Measurements from ENCODE around the gene COL23A1. TPM values are rescaled to one million over a fixed set of nuclear protein-coding genes. Genes with fewer than 3 reads are reported as not detected.
"Not testable (repeated sequence)": the region's sequence is repeated elsewhere in the genome, so short reads cannot be mapped to it uniquely, and the experiment has no call there.

The COL23A1 gene
- total RNA-seq, 1 experiment from 2014 or later = not detected

DNA sequence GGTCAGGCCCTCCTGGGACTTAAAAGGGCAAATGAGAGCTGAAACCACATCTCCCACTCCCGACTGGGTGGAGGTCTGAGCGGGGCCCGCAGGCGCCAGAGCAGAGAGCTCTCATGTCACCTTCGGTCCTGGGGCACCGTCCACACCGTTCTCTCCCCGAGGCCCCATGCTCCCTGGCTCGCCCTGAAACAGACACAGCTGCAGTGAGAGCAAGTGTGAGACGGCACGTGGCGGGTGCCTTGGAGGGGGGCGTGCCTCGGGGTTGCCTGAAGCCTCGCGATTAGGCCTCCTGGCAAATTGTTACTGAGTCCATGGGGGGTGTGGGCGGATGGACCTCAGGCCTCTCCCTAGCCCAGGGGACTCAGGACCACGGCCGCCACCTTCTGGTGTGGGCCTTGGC lies 333.4 kb downstream of the COL23A1 start:
- CTCF ChIA-PET = no interaction called here
- Mint-ChIP-seq H3K4me1 (ENCODE audit: low read depth, unreplicated experiment) (no peaks in the 10 kb centered on the region), H3K36me3 (ENCODE audit: insufficient read depth, unreplicated experiment) (no peaks in the 10 kb centered on the region), H3K4me3 (ENCODE audit: low read depth, unreplicated experiment) (no peak overlapping the region), H3K27ac (ENCODE audit: unreplicated experiment) (no peak overlapping the region), H3K9me3 (ENCODE audit: low read depth, unreplicated experiment) (no peaks in the 10 kb centered on the region), H3K27me3 (ENCODE audit: unreplicated experiment) (peaks cover 52% of the 10 kb centered on the region)
- no TSS peak for BruUV-seq (replicated peaks)
- intact Hi-C loops (cut with micrococcal nuclease; ENCODE audit: unreplicated experiment) = no loop called here
- TF ChIP-seq, protein P1, sequence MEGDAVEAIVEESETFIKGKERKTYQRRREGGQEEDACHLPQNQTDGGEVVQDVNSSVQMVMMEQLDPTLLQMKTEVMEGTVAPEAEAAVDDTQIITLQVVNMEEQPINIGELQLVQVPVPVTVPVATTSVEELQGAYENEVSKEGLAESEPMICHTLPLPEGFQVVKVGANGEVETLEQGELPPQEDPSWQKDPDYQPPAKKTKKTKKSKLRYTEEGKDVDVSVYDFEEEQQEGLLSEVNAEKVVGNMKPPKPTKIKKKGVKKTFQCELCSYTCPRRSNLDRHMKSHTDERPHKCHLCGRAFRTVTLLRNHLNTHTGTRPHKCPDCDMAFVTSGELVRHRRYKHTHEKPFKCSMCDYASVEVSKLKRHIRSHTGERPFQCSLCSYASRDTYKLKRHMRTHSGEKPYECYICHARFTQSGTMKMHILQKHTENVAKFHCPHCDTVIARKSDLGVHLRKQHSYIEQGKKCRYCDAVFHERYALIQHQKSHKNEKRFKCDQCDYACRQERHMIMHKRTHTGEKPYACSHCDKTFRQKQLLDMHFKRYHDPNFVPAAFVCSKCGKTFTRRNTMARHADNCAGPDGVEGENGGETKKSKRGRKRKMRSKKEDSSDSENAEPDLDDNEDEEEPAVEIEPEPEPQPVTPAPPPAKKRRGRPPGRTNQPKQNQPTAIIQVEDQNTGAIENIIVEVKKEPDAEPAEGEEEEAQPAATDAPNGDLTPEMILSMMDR (IDR thresholded peaks at IDR 0.05; ENCODE audit: unreplicated experiment) = no peak
- no peak for DNase-seq

DNA sequence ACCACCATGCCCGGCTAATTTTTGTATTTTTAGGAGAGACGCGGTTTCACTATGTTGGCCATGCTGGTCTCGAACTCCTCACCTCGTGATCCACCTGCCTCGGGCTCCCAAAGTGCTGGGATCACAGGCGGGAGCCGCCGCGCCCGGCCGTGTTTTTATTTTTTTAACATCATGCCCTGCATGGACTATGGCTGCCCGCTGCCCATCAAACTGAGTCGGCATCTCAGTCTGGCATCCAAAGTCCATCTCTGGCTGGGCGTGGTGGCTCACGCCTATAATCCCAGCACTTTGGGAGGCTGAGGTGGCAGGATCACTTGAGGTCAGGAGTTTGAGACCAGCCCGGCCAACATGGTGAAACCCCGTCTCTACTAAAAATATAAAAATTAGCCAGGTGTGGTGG lies 336.6 kb downstream of the COL23A1 start:
- H3K27me3 Mint-ChIP-seq (ENCODE audit: unreplicated experiment) = peaks cover 34% of the 10 kb centered on the region
- H3K27ac Mint-ChIP-seq (ENCODE audit: unreplicated experiment); DNase-seq; intact Hi-C loops (cut with micrococcal nuclease; ENCODE audit: unreplicated experiment); BruUV-seq (replicated peaks); H3K4me1 Mint-ChIP-seq (ENCODE audit: low read depth, unreplicated experiment); CTCF ChIA-PET; H3K36me3 Mint-ChIP-seq (ENCODE audit: insufficient read depth, unreplicated experiment); H3K9me3 Mint-ChIP-seq (ENCODE audit: low read depth, unreplicated experiment); H3K4me3 Mint-ChIP-seq (ENCODE audit: low read depth, unreplicated experiment): not testable (repeated sequence)

DNA sequence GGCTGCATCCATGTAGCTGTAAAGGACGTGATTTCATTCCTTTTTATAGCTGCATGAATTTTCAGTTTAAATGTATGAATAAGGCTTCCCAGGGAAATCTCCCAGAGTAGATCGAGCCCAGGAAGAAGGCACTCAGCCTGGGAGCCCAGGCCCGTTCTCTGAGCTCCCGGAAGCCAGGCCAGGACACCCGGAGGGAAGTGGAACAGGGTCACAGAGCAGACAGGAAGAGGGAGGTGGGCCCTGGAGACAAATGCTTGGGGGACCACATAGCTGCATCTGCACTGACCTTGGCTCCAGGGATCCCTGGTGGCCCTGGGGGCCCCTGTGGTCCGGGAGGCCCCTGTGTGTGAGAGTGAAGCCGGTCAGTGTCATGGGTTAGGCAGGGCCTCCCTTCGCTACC lies 337.9 kb downstream of the COL23A1 start:
- TF ChIP-seq, protein P1 (IDR thresholded peaks at IDR 0.05; ENCODE audit: unreplicated experiment) = no peak
- Mint-ChIP-seq H3K36me3 (ENCODE audit: insufficient read depth, unreplicated experiment) (no peaks in the 10 kb centered on the region), H3K27ac (ENCODE audit: unreplicated experiment) (no peak overlapping the region), H3K27me3 (ENCODE audit: unreplicated experiment) (peaks cover 34% of the 10 kb centered on the region), H3K4me1 (ENCODE audit: low read depth, unreplicated experiment) (no peaks in the 10 kb centered on the region), H3K9me3 (ENCODE audit: low read depth, unreplicated experiment) (no peaks in the 10 kb centered on the region), H3K4me3 (ENCODE audit: low read depth, unreplicated experiment) (no peak overlapping the region)
- no peak for DNase-seq
- no TSS peak for BruUV-seq (replicated peaks)
- CTCF ChIA-PET = no interaction called here
- intact Hi-C loops (cut with micrococcal nuclease; ENCODE audit: unreplicated experiment) = no loop called here

DNA sequence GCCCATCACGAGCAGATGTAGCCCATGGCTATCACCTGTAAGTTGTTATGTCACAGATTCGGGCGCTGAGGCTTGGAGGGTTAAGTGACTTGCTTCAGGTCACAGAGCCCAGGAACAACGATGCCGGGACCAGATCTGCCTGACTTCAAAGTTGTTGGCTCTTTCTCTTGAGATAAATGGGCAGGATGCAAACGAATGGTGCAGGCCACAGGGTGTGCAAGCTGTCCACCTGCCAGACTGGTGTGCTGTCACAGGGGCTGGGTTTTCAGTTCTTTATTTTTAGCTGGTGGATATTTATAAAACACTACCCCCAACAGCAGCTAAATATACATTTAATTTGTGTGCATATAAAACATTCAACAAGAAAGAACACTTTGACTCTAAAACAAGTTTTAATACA lies 339.9 kb downstream of the COL23A1 start:
- H3K4me1 Mint-ChIP-seq (ENCODE audit: low read depth, unreplicated experiment) = no peaks in the 10 kb centered on the region
- DNase-seq = no peak
- no peaks in the 10 kb centered on the region for H3K36me3 Mint-ChIP-seq (ENCODE audit: insufficient read depth, unreplicated experiment)
- CTCF ChIA-PET = interaction anchor here (0.7 kb wide), 2 partner anchors 256 to 297 kb away, joined by 6 to 12 read pairs; no protein-coding TSS in a partner anchor
- no peak overlapping the region for H3K4me3 Mint-ChIP-seq (ENCODE audit: low read depth, unreplicated experiment)
- intact Hi-C loops (cut with micrococcal nuclease; ENCODE audit: unreplicated experiment) = no loop called here
- no peak overlapping the region for H3K27ac Mint-ChIP-seq (ENCODE audit: unreplicated experiment)
- BruUV-seq (replicated peaks) = no TSS peak
- TF ChIP-seq, protein P1 (IDR thresholded peaks at IDR 0.05; ENCODE audit: unreplicated experiment) = no peak
- H3K9me3 Mint-ChIP-seq (ENCODE audit: low read depth, unreplicated experiment) = no peaks in the 10 kb centered on the region
- H3K27me3 Mint-ChIP-seq (ENCODE audit: unreplicated experiment) = peaks cover 32% of the 10 kb centered on the region

DNA sequence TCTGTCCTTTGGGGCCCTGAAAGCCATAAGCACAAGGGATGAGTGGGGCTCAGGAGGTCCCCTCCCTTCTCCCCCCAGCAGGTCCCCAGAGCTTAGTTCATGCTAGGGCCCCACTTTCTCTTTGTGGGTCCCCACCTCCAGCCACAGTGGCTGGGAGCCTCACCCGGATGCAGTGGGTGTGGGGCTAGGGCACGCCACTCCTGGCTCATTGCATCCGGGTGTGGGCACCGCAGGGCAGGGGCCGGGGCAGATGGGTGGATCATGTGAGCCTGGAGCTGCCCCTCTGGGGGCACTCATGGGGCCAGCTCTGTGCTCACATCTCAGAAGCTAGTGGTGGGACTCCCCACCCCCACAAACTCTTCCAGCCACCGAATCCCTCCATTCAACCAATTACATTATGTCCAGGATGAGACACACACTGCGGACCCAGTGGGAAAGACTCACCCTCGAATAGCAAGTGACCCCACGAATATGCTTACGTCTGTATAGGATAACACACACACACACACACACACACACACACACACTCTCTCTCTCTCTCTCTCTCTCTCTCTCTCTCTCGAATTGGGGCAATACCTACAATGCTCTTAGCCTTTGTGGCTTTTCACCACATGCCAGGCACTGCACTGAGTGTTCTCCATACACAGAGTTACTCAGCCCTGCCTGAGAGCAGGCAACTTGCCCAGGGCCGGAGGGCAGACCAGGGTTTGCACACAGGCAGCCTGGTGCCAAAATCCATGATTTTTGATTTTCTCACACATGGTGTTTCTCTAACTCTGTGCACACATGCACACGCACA lies 340.8 kb downstream of the COL23A1 start:
- no TSS peak for BruUV-seq (replicated peaks)
- H3K27me3 Mint-ChIP-seq (ENCODE audit: unreplicated experiment) = peaks cover 24% of the 10 kb centered on the region
- H3K4me1 Mint-ChIP-seq (ENCODE audit: low read depth, unreplicated experiment) = no peaks in the 10 kb centered on the region
- no peak for DNase-seq
- intact Hi-C loops (cut with micrococcal nuclease; ENCODE audit: unreplicated experiment) = no loop called here
- CTCF ChIA-PET = interaction anchor here (0.5 to 0.7 kb wide), 3 partner anchors 15 to 1662 kb away, joined by 3 to 6 read pairs (median 3); no protein-coding TSS in a partner anchor
- H3K9me3 Mint-ChIP-seq (ENCODE audit: low read depth, unreplicated experiment) = no peaks in the 10 kb centered on the region
- H3K36me3 Mint-ChIP-seq (ENCODE audit: insufficient read depth, unreplicated experiment) = no peaks in the 10 kb centered on the region
- no peak overlapping the region for H3K27ac Mint-ChIP-seq (ENCODE audit: unreplicated experiment)
- TF ChIP-seq, protein P1 (IDR thresholded peaks at IDR 0.05; ENCODE audit: unreplicated experiment) = no peak
- H3K4me3 Mint-ChIP-seq (ENCODE audit: low read depth, unreplicated experiment) = no peak overlapping the region
